NCI-H1436 treated with DMSO at 0.1 percent for 48 hours (cell line): Measurements from ENCODE around the gene MB21D2.
"Not testable (repeated sequence)": the region's sequence is repeated elsewhere in the genome, so short reads cannot be mapped to it uniquely, and the experiment has no call there.

Experiments used
- DNase-seq: peaks from one replicate; lab custom pipeline; 2025; lab: John Stamatoyannopoulos, UW

The MB21D2 gene

GRCh38 chr3:192802957-192803899, 114.4 kb downstream of the MB21D2 start:
- DNase-seq, result no peak

- no peak for DNase-seq
These were observed 115.7 kb downstream of the MB21D2 start for GRCh38 chr3:192801985-192802384.

GRCh38 chr3:192799721-192800120, 117.9 kb downstream of the MB21D2 start:
- DNase-seq, result no peak

- no peak for DNase-seq
These were observed 122.6 kb downstream of the MB21D2 start for GRCh38 chr3:192795021-192795420.

GRCh38 chr3:192794216-192794615, 123.4 kb downstream of the MB21D2 start:
- DNase-seq, result no peak

GRCh38 chr3:192788816-192789515, 128.7 kb downstream of the MB21D2 start:
- DNase-seq, result not testable (repeated sequence)

GRCh38 chr3:192778508-192778907, 139.1 kb downstream of the MB21D2 start:
- DNase-seq, result no peak

GRCh38 chr3:192774341-192774740, 143.3 kb downstream of the MB21D2 start:
- DNase-seq, result not testable (repeated sequence)

GRCh38 chr3:192772240-192772894, 145.3 kb downstream of the MB21D2 start:
- no peak for DNase-seq

- DNase-seq, result no peak
These were observed 159.0 kb downstream of the MB21D2 start for GRCh38 chr3:192758654-192759053.

- no peak for DNase-seq
These were observed 166.5 kb downstream of the MB21D2 start for GRCh38 chr3:192751148-192751547.

- no peak for DNase-seq
These were observed 167.5 kb downstream of the MB21D2 start for GRCh38 chr3:192750201-192750600.

- no peak for DNase-seq
These were observed 169.9 kb downstream of the MB21D2 start for GRCh38 chr3:192747746-192748145.

GRCh38 chr3:192747145-192747544, 170.5 kb downstream of the MB21D2 start:
- DNase-seq, result no peak
